Esophagus squamous epithelium (tissue), 5 donors: ENCODE measurements around the gene EOLA2. TPM values are rescaled to one million over a fixed set of nuclear protein-coding genes. Genes with fewer than 3 reads are reported as not detected.

ENCODE experiments used
- DNase-seq: peaks from one replicate; lab custom pipeline; 2025; lab: John Stamatoyannopoulos, UW
- H3K27ac ChIP-seq, 4 donors: fragments of 200-600 bp; sonication (generic); one replicate each; pipeline ENCODE4 v1.5.1; 2016 to 2019; ENCODE audit warnings: mild to moderate bottlenecking in 1 of 4
- H3K27me3 ChIP-seq, 4 donors: fragments of 200-600 bp; sonication (generic); 1 replicate in 3 of 4; 2 replicates in 1 of 4; pipeline versions ENCODE4 v1.5.1 to v1.6.0; 2017 to 2021; ENCODE audit warnings: antibody characterized with exemption in 1 of 4
- H3K36me3 ChIP-seq, 3 donors: fragments of 200-600 bp; sonication (generic); one replicate each; pipeline ENCODE4 v1.5.1; 2016 to 2019
- H3K4me1 ChIP-seq, 3 donors: fragments of 200-600 bp; sonication (generic); one replicate each; pipeline ENCODE4 v1.5.1; 2017 to 2019
- H3K4me3 ChIP-seq, 4 donors: fragments of 200-600 bp; sonication (generic); 1 replicate in 3 of 4; 2 replicates in 1 of 4; pipeline ENCODE4 v1.5.1; 2016 to 2019; ENCODE audit warnings: mild to moderate bottlenecking in 2 of 4, moderate library complexity in 1 of 4
- H3K9me3 ChIP-seq, 3 donors: fragments of 200-600 bp; sonication (generic); one replicate each; pipeline ENCODE4 v1.5.1; 2016 to 2019
- POLR2A ChIP-seq, 4 donors: fragments of 450-650 bp; IDR thresholded peaks; one replicate each; pipeline ENCODE4 v1.6.1; 2017; ENCODE audit warnings: antibody characterized with exemption in 4 of 4, mild to moderate bottlenecking in 4 of 4, moderate library complexity in 3 of 4
- WGBS, 2 donors: methylation state at CpG; one replicate each; pipeline ENCODE4 v1.1.5; 2018; 5-methylcytosine and 5-hydroxymethylcytosine counted together
- intact Hi-C: fragments of 100-400 bp; cut with DNase I; formaldehyde crosslinking; loops from one replicate; pipeline ENCODE4 v1.15.0; 2022
- total RNA-seq, 4 donors: library from RNA; depleted of rRNA; stranded (reverse); fragments of >200 nt; gene quantifications; one replicate each; pipeline ENCODE4 v1.1.0, GENCODE V29; 2016
- TF ChIP-seq, protein P1 (sequence below), 6 experiments: fragments of 450-650 bp in 4 of 6; fragments of 200-600 bp in 2 of 6; sonication (generic) in 2 of 6; IDR thresholded peaks; one replicate each; pipeline ENCODE4 v1.5.1; 2016 to 2019; ENCODE audit warnings: antibody characterized with exemption in 6 of 6, mild to moderate bottlenecking in 4 of 6, moderate library complexity in 4 of 6
- donor health status: DM: yes; HTN: yes; CAD: no.

EOLA2 gene
- total RNA-seq, result 10 to 100 TPM; 12.7 to 23.3 (median 19.0) TPM

GRCh38 chrX:149938427-149938880 is at the start of gene EOLA2:
Gene EOLA2, minus strand, starts transcription at chrX:149938491. Its CDS starts 4,617 bp downstream, at chrX:149933874.
- Histone ChIP-seq H3K9me3 (no peaks in the 10 kb centered on the region), H3K4me1 (peaks cover 0 to 11% (median 3%) of the 10 kb centered on the region in 3 donors), H3K4me3 (peak within 1 kb of the TSS; percentile 63 to 79 (median 68)), H3K27me3 (no peaks in the 10 kb centered on the region), H3K27ac (peak within 1 kb of the TSS; percentile 93 to 97 (median 94)), H3K36me3 (peaks cover 0 to 14% (median 0%) of the 10 kb centered on the region in 3 donors)
- peak; percentile 70 for DNase-seq
- 0 to 59% methylated on average over 30 of the region's 39 CpGs for WGBS, 2 donors
- peak in 3 of 4 donors; percentile 19 to 69 (median 54) for TF ChIP-seq POLR2A (IDR thresholded peaks at IDR 0.05)
- TF ChIP-seq, protein P1, sequence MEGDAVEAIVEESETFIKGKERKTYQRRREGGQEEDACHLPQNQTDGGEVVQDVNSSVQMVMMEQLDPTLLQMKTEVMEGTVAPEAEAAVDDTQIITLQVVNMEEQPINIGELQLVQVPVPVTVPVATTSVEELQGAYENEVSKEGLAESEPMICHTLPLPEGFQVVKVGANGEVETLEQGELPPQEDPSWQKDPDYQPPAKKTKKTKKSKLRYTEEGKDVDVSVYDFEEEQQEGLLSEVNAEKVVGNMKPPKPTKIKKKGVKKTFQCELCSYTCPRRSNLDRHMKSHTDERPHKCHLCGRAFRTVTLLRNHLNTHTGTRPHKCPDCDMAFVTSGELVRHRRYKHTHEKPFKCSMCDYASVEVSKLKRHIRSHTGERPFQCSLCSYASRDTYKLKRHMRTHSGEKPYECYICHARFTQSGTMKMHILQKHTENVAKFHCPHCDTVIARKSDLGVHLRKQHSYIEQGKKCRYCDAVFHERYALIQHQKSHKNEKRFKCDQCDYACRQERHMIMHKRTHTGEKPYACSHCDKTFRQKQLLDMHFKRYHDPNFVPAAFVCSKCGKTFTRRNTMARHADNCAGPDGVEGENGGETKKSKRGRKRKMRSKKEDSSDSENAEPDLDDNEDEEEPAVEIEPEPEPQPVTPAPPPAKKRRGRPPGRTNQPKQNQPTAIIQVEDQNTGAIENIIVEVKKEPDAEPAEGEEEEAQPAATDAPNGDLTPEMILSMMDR (IDR thresholded peaks at IDR 0.05), result peak in 5 of 6 experiments; percentile 30 to 73 (median 59)
- intact Hi-C loops, result no loop called here

GRCh38 chrX:149987613-149988012 is 49.3 kb upstream of the EOLA2 start:
- no peak for DNase-seq
- H3K4me3 ChIP-seq, result no peak overlapping the region
- no peaks in the 10 kb centered on the region for H3K27me3 ChIP-seq
- H3K36me3 ChIP-seq, result peaks cover 0 to 4% (median 0%) of the 10 kb centered on the region in 3 donors
- H3K4me1 ChIP-seq, result peaks cover 0 to 4% (median 0%) of the 10 kb centered on the region in 3 donors
- intact Hi-C loops, result no loop called here
- no peak overlapping the region for H3K27ac ChIP-seq
- TF ChIP-seq, protein P1 (IDR thresholded peaks at IDR 0.05), result no peak
- no peak for TF ChIP-seq POLR2A (IDR thresholded peaks at IDR 0.05)
- no peaks in the 10 kb centered on the region for H3K9me3 ChIP-seq

GRCh38 chrX:149984411-149984810 is 46.1 kb upstream of the EOLA2 start:
- TF ChIP-seq, protein P1 (IDR thresholded peaks at IDR 0.05), result no peak
- TF ChIP-seq POLR2A (IDR thresholded peaks at IDR 0.05), result no peak
- no peak overlapping the region for H3K4me3 ChIP-seq
- H3K36me3 ChIP-seq, result no peaks in the 10 kb centered on the region
- no peak overlapping the region for H3K27ac ChIP-seq
- no peak for DNase-seq
- WGBS, 2 donors, result 58 to 100% methylated on average over 1 of the region's 1 CpG
- no peaks in the 10 kb centered on the region for H3K27me3 ChIP-seq
- intact Hi-C loops, result no loop called here
- H3K4me1 ChIP-seq, result peaks cover 0 to 11% (median 0%) of the 10 kb centered on the region in 3 donors
- H3K9me3 ChIP-seq, result no peaks in the 10 kb centered on the region

GRCh38 chrX:149982310-149982709 is 44.0 kb upstream of the EOLA2 start:
- intact Hi-C loops, result no loop called here
- TF ChIP-seq, protein P1 (IDR thresholded peaks at IDR 0.05), result no peak
- TF ChIP-seq POLR2A (IDR thresholded peaks at IDR 0.05), result no peak
- no peak overlapping the region for H3K4me3 ChIP-seq
- H3K27ac ChIP-seq, result no peak overlapping the region
- no peaks in the 10 kb centered on the region for H3K36me3 ChIP-seq
- peaks cover 0 to 11% (median 0%) of the 10 kb centered on the region in 3 donors for H3K4me1 ChIP-seq
- no peak for DNase-seq
- H3K9me3 ChIP-seq, result no peaks in the 10 kb centered on the region
- 56% methylated on average over 3 of the region's 3 CpGs; no CpG with 5 or more reads in 1 of the 2 donors for WGBS, 2 donors
- H3K27me3 ChIP-seq, result no peaks in the 10 kb centered on the region

DNA sequence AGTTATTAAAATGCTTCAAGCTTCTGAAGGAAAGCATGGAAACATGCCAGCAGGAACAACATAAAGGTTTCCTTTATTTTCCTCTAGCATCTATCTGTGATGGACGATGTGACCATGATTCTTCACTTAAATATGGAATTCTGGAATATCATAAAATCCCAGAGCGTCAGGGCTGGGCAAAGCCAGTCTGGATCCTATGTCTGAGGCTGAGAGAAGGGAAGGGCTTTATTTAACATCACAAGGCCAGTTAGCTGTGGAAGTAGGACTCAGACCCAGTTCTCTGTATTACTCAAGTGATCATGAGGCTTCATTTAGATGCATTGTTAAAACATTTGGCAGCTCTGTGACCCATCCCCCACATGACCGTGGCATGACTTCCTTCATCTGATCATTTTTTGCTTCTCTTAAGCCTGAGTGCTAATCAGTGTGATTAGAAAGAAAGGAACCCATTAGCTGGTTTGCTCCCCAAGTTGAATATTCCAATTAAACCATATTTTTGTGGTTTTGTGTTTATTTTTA is 40.9 kb upstream of the EOLA2 start:
- H3K4me1 ChIP-seq, result peaks cover 0 to 11% (median 0%) of the 10 kb centered on the region in 3 donors
- H3K4me3 ChIP-seq, result no peak overlapping the region
- no peak for DNase-seq
- TF ChIP-seq, protein P1 (IDR thresholded peaks at IDR 0.05), result no peak
- TF ChIP-seq POLR2A (IDR thresholded peaks at IDR 0.05), result no peak
- no peaks in the 10 kb centered on the region for H3K36me3 ChIP-seq
- intact Hi-C loops, result no loop called here
- WGBS, 2 donors, result 64 to 67% methylated on average over 1 to 3 of the region's 3 CpGs
- no peaks in the 10 kb centered on the region for H3K27me3 ChIP-seq
- no peaks in the 10 kb centered on the region for H3K9me3 ChIP-seq
- no peak overlapping the region for H3K27ac ChIP-seq
